Endothelial cell (in vitro differentiated cells): ENCODE results near the gene SDSL. TPM values are rescaled to one million over a fixed set of nuclear protein-coding genes. Genes with fewer than 3 reads are reported as not detected.

Experiments used
- DNase-seq: peaks from one replicate; pipeline ENCODE4 v3.0.0; 2021; ENCODE audit warnings: low spot score
- H3K27ac Mint-ChIP-seq: one replicate; pipeline ENCODE4 v1.8.0; 2021; ENCODE audit warnings: mixed read lengths, inconsistent platforms; ENCODE audit not compliant: unreplicated experiment
- H3K27me3 Mint-ChIP-seq: one replicate; pipeline ENCODE4 v1.8.0; 2021; ENCODE audit warnings: mild to moderate bottlenecking, moderate library complexity, mixed read lengths, inconsistent platforms; ENCODE audit not compliant: unreplicated experiment
- H3K36me3 Mint-ChIP-seq: one replicate; pipeline ENCODE4 v1.8.0; 2021; ENCODE audit warnings: mild to moderate bottlenecking, low read depth, mixed read lengths, inconsistent platforms; ENCODE audit not compliant: unreplicated experiment
- H3K4me1 Mint-ChIP-seq: one replicate; pipeline ENCODE4 v1.8.0; 2021; ENCODE audit warnings: mild to moderate bottlenecking, mixed read lengths, inconsistent platforms; ENCODE audit not compliant: unreplicated experiment
- H3K4me3 Mint-ChIP-seq: one replicate; pipeline ENCODE4 v1.8.0; 2021; ENCODE audit warnings: mild to moderate bottlenecking, mixed read lengths, inconsistent platforms; ENCODE audit not compliant: unreplicated experiment
- H3K9me3 Mint-ChIP-seq: one replicate; pipeline ENCODE4 v1.8.0; 2021; ENCODE audit warnings: mixed read lengths, inconsistent platforms; ENCODE audit not compliant: unreplicated experiment
- total RNA-seq: library from RNA; stranded (reverse); fragmentation: NEBNext Ultra II Directional; extraction: Animal tissue kit (Norgen Biotek cat#: 25700); gene quantifications from one replicate; pipeline ENCODE4 v1.2.1, GENCODE V29; 2021; ENCODE audit not compliant: unreplicated experiment
- TF ChIP-seq, protein P1 (sequence below): fragments of 200-600 bp; sonication (generic); IDR thresholded peaks from one replicate; pipeline ENCODE4 v1.5.0; 2021; ENCODE audit warnings: antibody characterized with exemption; ENCODE audit not compliant: unreplicated experiment

The SDSL gene
- total RNA-seq, 1 donor from 2014 or later, result 1.3 TPM

GRCh38 chr12:113418213-113418879 lies 3.8 kb upstream of the SDSL start:
- Mint-ChIP-seq H3K27me3 (peaks cover 5% of the 10 kb centered on the region), H3K4me1 (no peaks in the 10 kb centered on the region), H3K36me3 (no peaks in the 10 kb centered on the region), H3K9me3 (no peaks in the 10 kb centered on the region), H3K4me3 (no peak overlapping the region), H3K27ac (no peak overlapping the region)
- TF ChIP-seq, protein P1, sequence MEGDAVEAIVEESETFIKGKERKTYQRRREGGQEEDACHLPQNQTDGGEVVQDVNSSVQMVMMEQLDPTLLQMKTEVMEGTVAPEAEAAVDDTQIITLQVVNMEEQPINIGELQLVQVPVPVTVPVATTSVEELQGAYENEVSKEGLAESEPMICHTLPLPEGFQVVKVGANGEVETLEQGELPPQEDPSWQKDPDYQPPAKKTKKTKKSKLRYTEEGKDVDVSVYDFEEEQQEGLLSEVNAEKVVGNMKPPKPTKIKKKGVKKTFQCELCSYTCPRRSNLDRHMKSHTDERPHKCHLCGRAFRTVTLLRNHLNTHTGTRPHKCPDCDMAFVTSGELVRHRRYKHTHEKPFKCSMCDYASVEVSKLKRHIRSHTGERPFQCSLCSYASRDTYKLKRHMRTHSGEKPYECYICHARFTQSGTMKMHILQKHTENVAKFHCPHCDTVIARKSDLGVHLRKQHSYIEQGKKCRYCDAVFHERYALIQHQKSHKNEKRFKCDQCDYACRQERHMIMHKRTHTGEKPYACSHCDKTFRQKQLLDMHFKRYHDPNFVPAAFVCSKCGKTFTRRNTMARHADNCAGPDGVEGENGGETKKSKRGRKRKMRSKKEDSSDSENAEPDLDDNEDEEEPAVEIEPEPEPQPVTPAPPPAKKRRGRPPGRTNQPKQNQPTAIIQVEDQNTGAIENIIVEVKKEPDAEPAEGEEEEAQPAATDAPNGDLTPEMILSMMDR, result no peak
- no peak for DNase-seq

DNA sequence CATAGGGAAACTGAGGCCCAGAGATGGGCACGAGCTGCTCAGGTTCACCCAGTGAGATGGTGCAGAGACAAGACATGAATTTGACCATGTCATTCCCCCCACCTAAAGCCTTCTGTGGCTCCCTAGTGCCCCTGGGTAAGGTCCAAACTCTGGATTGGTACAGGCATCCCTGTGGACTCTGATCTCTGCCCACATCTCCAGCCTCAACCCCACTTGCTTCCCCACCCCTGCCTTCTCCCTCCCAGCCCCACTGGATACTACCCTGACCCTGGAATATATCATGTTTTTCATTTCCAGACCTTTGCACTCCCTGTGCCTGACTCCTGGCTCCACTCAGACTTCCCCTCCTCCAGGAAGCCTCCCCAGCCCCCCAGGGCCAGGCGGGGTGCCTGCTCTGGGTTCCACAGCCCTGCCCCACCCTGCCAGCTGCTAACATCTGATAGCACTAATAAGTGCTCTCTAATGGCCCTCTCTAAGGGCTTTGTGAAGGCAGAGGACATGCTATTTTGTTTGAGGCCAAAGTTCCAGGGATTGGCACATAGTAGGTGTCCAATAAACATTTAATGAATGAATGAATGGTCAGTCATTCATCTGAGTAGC lies 1.1 kb upstream of the SDSL start:
- Mint-ChIP-seq H3K4me1 (no peaks in the 10 kb centered on the region), H3K27me3 (peaks cover 3% of the 10 kb centered on the region), H3K36me3 (no peaks in the 10 kb centered on the region), H3K9me3 (no peaks in the 10 kb centered on the region), H3K27ac (no peak overlapping the region), H3K4me3 (no peak overlapping the region)
- TF ChIP-seq, protein P1, result no peak
- no peak for DNase-seq

DNA sequence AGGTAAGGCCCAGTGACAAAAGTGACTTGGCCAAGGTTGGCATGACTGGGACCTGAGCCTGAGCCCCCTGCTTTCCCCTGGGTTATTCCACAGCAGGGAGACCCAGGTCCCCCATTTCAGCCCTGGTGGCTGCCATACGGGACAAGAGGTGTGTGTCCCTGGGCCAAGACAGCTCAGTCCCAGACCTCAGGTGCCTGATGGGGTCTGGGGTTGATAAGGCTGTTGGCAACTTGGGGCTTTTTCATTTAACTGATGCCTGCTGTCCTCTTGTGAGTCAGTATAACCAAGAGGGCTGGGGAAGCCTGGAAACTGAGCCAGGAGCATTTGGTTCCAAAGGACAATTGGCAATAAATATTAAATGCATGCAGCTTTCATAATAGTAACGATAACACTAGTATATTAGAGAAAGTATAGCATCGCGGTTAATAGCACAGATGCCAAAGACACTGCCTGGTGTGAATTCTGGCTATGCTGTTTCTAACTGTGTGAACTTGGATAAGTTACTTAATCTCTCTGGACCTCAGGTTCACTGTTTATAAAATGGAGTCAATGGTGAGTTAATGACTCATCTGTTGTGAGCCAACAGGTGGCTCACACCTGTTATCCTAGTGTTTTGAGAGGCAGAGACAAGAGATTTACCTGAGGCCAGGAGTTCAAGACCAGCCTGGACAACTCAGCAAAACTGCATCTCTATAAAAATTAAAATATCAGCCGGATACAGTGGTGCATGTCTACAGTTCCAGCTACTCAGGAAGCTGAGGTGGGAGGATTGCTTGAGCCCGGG lies 898 bp downstream of the SDSL start:
- Mint-ChIP-seq H3K27me3 (peaks cover 1% of the 10 kb centered on the region), H3K4me3 (no peak overlapping the region), H3K9me3 (no peaks in the 10 kb centered on the region), H3K4me1 (no peaks in the 10 kb centered on the region), H3K27ac (no peak overlapping the region), H3K36me3 (no peaks in the 10 kb centered on the region)
- TF ChIP-seq, protein P1, result no peak
- DNase-seq, result no peak

DNA sequence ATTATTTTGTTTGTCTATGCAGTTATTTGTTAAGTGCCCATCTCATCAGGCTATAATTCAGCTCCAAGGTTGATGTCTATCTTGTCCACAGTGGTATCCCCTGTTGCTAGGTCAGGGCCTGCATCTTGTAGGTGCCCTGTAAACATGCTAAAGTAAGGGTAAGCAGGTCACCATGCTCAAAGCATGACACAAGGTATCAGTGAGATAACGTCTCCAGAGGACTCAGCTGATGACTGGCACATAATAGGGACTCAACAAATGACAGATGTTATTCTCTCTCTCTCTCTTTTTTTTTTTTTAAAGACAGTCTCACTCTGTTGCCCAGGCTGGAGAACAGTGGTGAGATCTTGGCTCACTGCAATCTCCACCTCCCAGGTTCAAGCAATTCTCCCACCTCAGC lies 2.3 kb downstream of the SDSL start:
- Mint-ChIP-seq H3K9me3 (no peaks in the 10 kb centered on the region), H3K4me3 (no peak overlapping the region), H3K27ac (no peak overlapping the region), H3K36me3 (no peaks in the 10 kb centered on the region), H3K27me3 (peaks cover 1% of the 10 kb centered on the region), H3K4me1 (no peaks in the 10 kb centered on the region)
- TF ChIP-seq, protein P1, result no peak
- no peak for DNase-seq
